OCI-LY7 (cell line): Measurements from ENCODE around the gene RBL1. TPM values are rescaled to one million over a fixed set of nuclear protein-coding genes. Genes with fewer than 3 reads are reported as not detected.
"Not testable (repeated sequence)": the region's sequence is repeated elsewhere in the genome, so short reads cannot be mapped to it uniquely, and the experiment has no call there.

Experiments used
- BruUV-seq: library from RNA; stranded (reverse); fragments of 400-500 nt; replicated peaks from 2 replicates; lab custom pipeline; 2021; lab: Mats Ljungman, UMichigan
- CTCF ChIA-PET: fragments of 300-600 bp; sonication (Branson Sonifier 250); formaldehyde crosslinking; loops from one replicate; lab custom pipeline; 2022; ENCODE audit warnings: antibody characterized with exemption; ENCODE audit not compliant: unreplicated experiment; lab: Charles Lee
- POLR2A ChIA-PET: fragments of 300-600 bp; sonication (Branson Sonifier 250); formaldehyde crosslinking; loops from one replicate; lab custom pipeline; 2022; ENCODE audit warnings: antibody characterized with exemption; lab: Charles Lee
- DNase-seq: peaks from one replicate; pipeline ENCODE4 v3.0.0-alpha.2; 2015; ENCODE audit warnings: low spot score
- H2AFZ ChIP-seq: fragments of 200-600 bp; sonication (generic), shearing (Covaris generic); 2 replicates; pipeline ENCODE4 v1.6.1; 2014; ENCODE audit warnings: mild to moderate bottlenecking, antibody characterized with exemption, low read length, moderate library complexity
- H3K27ac ChIP-seq: fragments of 200-600 bp; sonication (generic); 2 replicates; pipeline ENCODE4 v1.5.1; 2014; ENCODE audit warnings: mixed run types, low read depth, mild to moderate bottlenecking, moderate library complexity, low read length, inconsistent platforms; ENCODE audit not compliant: poor library complexity, severe bottlenecking
- H3K36me3 ChIP-seq: fragments of 200-600 bp; sonication (generic); 2 replicates; pipeline ENCODE4 v1.6.1; 2014; ENCODE audit warnings: mild to moderate bottlenecking, antibody characterized with exemption, low read length, moderate library complexity, mixed read lengths; ENCODE audit not compliant: insufficient read depth
- H3K4me1 ChIP-seq: fragments of 200-600 bp; sonication (generic); 2 replicates; pipeline ENCODE4 v1.5.1; 2014; ENCODE audit warnings: mild to moderate bottlenecking, low read length; ENCODE audit not compliant: insufficient read depth, poor library complexity, severe bottlenecking
- H3K4me2 ChIP-seq: fragments of 200-600 bp; sonication (generic); 2 replicates; pipeline ENCODE4 v1.6.1; 2014; ENCODE audit warnings: mild to moderate bottlenecking, low read length
- H3K4me3 ChIP-seq: fragments of 200-600 bp; sonication (generic); 2 replicates; pipeline ENCODE4 v1.5.1; 2014; ENCODE audit warnings: mild to moderate bottlenecking, low read depth, low read length; ENCODE audit not compliant: poor library complexity, severe bottlenecking
- H3K79me2 ChIP-seq: fragments of 200-600 bp; sonication (generic); 2 replicates; pipeline ENCODE4 v1.6.1; 2016; ENCODE audit warnings: low read depth, mild to moderate bottlenecking, low read length, moderate library complexity, mixed read lengths; ENCODE audit not compliant: insufficient read depth
- H3K9me2 ChIP-seq: fragments of 200-600 bp; sonication (generic); 2 replicates; pipeline ENCODE4 v1.6.1; 2016; ENCODE audit warnings: mild to moderate bottlenecking, low read length, mixed read lengths; ENCODE audit not compliant: insufficient read depth
- H3K9me3 ChIP-seq: fragments of 200-600 bp; sonication (generic); 2 replicates; pipeline ENCODE4 v1.6.1; 2014; ENCODE audit warnings: mild to moderate bottlenecking, mixed run types, low read length, mixed read lengths
- H4K20me1 ChIP-seq: fragments of 200-600 bp; sonication (generic); 2 replicates; pipeline ENCODE4 v1.6.1; 2014; ENCODE audit warnings: mild to moderate bottlenecking, antibody characterized with exemption, low read length, moderate library complexity, mixed read lengths; ENCODE audit not compliant: insufficient read depth
- EZH2phosphoT487 ChIP-seq: fragments of 200-600 bp; sonication (generic); IDR thresholded peaks from 2 replicates; pipeline ENCODE4 v1.6.1; 2018; ENCODE audit warnings: low read depth, borderline replicate concordance, mild to moderate bottlenecking, mixed run types, antibody characterized with exemption, low read length, moderate library complexity, mixed read lengths
- intact Hi-C: fragments of 100-400 bp; cut with micrococcal nuclease; formaldehyde crosslinking; loops from one replicate; pipeline ENCODE4 v1.10.0; 2022; ENCODE audit not compliant: unreplicated experiment
- total RNA-seq, 2 experiments: library from RNA; depleted of rRNA in 1 of 2; stranded (reverse); fragments of >200 nt in 1 of 2; shearing (Covaris generic) in 1 of 2; gene quantifications; 2 replicates each; pipeline ENCODE4 v1.2.3, GENCODE V29; 2014 to 2022
- TF ChIP-seq, protein P1 (sequence below): fragments of 200-600 bp; sonication (generic); conservative IDR thresholded peaks from 2 replicates; pipeline ENCODE4 v1.5.1; 2014; ENCODE audit warnings: mild to moderate bottlenecking, antibody characterized with exemption, low read length, moderate library complexity, mixed read lengths

The RBL1 gene
- total RNA-seq, 2 experiments from 2014 or later = 41.5 to 63.0 TPM

GRCh38 chr20:37020636-37021035, 75.2 kb downstream of the RBL1 start:
- no peaks in the 10 kb centered on the region for H3K9me2 ChIP-seq
- H4K20me1 ChIP-seq = no peaks in the 10 kb centered on the region
- TF ChIP-seq EZH2phosphoT487 = no peak
- TF ChIP-seq, protein P1, sequence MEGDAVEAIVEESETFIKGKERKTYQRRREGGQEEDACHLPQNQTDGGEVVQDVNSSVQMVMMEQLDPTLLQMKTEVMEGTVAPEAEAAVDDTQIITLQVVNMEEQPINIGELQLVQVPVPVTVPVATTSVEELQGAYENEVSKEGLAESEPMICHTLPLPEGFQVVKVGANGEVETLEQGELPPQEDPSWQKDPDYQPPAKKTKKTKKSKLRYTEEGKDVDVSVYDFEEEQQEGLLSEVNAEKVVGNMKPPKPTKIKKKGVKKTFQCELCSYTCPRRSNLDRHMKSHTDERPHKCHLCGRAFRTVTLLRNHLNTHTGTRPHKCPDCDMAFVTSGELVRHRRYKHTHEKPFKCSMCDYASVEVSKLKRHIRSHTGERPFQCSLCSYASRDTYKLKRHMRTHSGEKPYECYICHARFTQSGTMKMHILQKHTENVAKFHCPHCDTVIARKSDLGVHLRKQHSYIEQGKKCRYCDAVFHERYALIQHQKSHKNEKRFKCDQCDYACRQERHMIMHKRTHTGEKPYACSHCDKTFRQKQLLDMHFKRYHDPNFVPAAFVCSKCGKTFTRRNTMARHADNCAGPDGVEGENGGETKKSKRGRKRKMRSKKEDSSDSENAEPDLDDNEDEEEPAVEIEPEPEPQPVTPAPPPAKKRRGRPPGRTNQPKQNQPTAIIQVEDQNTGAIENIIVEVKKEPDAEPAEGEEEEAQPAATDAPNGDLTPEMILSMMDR = no peak
- intact Hi-C loops = no loop called here
- no peaks in the 10 kb centered on the region for H3K4me1 ChIP-seq
- no peak overlapping the region for H3K4me3 ChIP-seq
- CTCF ChIA-PET = no interaction called here
- H3K27ac ChIP-seq = no peak overlapping the region
- POLR2A ChIA-PET = no interaction called here
- BruUV-seq = no TSS peak
- no peak overlapping the region for H3K4me2 ChIP-seq
- H2AFZ ChIP-seq = no peak overlapping the region
- DNase-seq = no peak
- peaks cover 92% of the 10 kb centered on the region for H3K36me3 ChIP-seq
- no peaks in the 10 kb centered on the region for H3K79me2 ChIP-seq
- no peaks in the 10 kb centered on the region for H3K9me3 ChIP-seq

GRCh38 chr20:37012631-37013030, 83.2 kb downstream of the RBL1 start:
- H3K9me2 ChIP-seq, CTCF ChIA-PET, H3K4me3 ChIP-seq, H3K79me2 ChIP-seq, intact Hi-C loops, DNase-seq, H3K27ac ChIP-seq, H4K20me1 ChIP-seq, BruUV-seq, POLR2A ChIA-PET, H3K4me2 ChIP-seq, H2AFZ ChIP-seq, H3K9me3 ChIP-seq: not testable (repeated sequence)
- H3K4me1 ChIP-seq = peaks cover 22% of the 10 kb centered on the region
- H3K36me3 ChIP-seq = peaks cover 77% of the 10 kb centered on the region

DNA sequence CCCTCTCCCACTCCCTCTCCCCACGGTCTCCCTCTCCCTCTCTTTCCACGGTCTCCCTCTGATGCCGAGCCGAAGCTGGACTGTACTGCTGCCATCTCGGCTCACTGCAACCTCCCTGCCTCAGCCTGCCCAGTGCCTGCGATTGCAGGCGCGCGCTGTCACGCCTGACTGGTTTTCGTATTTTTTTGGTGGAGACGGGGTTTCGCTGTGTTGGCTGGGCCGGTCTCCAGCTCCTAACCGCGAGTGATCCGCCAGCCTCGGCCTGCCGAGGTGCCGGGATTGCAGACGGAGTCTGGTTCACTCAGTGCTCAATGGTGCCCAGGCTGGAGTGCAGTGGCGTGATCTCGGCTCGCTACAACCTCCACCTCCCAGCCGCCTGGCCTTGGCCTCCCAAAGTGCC, 83.9 kb downstream of the RBL1 start:
- CTCF ChIA-PET, H3K4me2 ChIP-seq, H4K20me1 ChIP-seq, H2AFZ ChIP-seq, H3K4me3 ChIP-seq, H3K9me2 ChIP-seq, H3K27ac ChIP-seq, H3K9me3 ChIP-seq, intact Hi-C loops, H3K79me2 ChIP-seq, DNase-seq, BruUV-seq: not testable (repeated sequence)
- Histone ChIP-seq H3K36me3 (peaks cover 77% of the 10 kb centered on the region), H3K4me1 (peaks cover 29% of the 10 kb centered on the region)
- POLR2A ChIA-PET = interaction anchor here (0.5 to 0.7 kb wide), 2 partner anchors 10 to 21 kb away, joined by 3 to 4 read pairs; no protein-coding TSS in a partner anchor

DNA sequence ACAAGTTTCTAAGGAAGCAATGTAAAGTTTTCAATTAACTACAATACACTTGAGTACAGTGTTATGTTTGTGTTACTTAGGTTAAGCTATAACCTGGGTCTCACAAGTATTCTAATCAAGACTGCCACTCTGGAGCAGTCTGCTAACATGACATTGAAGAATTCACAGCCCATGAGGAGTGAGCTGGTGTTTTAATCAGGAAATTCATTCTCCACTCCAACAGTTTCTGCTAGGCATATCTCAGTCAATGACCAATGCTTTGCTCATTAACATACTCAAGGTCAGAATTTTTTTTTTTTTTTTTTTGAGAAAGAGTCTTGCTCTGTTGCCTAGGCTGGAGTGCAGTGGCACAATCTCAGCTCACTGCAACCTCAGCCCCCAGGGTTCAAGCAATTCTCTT, 84.7 kb downstream of the RBL1 start:
- Histone ChIP-seq H3K4me2 (no peak overlapping the region), H2AFZ (no peak overlapping the region), H3K9me2 (no peaks in the 10 kb centered on the region), H4K20me1 (no peaks in the 10 kb centered on the region), H3K27ac (no peak overlapping the region), H3K9me3 (no peaks in the 10 kb centered on the region), H3K4me1 (peaks cover 36% of the 10 kb centered on the region), H3K4me3 (no peak overlapping the region), H3K79me2 (0 out of 2 replicates have a peak, but pooled peaks cover 4% of the 10 kb centered on the region), H3K36me3 (peaks cover 77% of the 10 kb centered on the region)
- DNase-seq = no peak
- no TSS peak for BruUV-seq
- TF ChIP-seq EZH2phosphoT487 = no peak
- TF ChIP-seq, protein P1 = no peak
- ChIA-PET CTCF (no interaction called here), POLR2A (interaction anchor here (0.7 kb wide), 3 partner anchors 22 to 84 kb away, joined by 3 to 6 read pairs (median 4); no protein-coding TSS in a partner anchor)
- intact Hi-C loops = no loop called here
